KMS-11 (cell line): Measurements from ENCODE around the gene PDHB.

Experiments
- H2AFZ ChIP-seq: fragments of 200-600 bp; sonication (generic); 2 replicates; pipeline ENCODE4 v1.6.1; 2016; ENCODE audit warnings: antibody characterized with exemption, mixed run types, low read depth
- H3K27ac ChIP-seq: fragments of 200-600 bp; sonication (generic); 2 replicates; pipeline ENCODE4 v1.6.1; 2016; ENCODE audit warnings: mild to moderate bottlenecking, mixed run types
- H3K27me3 ChIP-seq: fragments of 200-600 bp; sonication (generic); 2 replicates; pipeline ENCODE4 v1.6.1; 2017; ENCODE audit warnings: mild to moderate bottlenecking, low read depth, mixed run types, moderate library complexity; ENCODE audit not compliant: insufficient read depth
- H3K36me3 ChIP-seq: fragments of 200-600 bp; sonication (generic); 2 replicates; pipeline ENCODE4 v1.6.1; 2017; ENCODE audit warnings: mild to moderate bottlenecking, mixed run types; ENCODE audit not compliant: insufficient read depth
- H3K4me1 ChIP-seq: fragments of 200-600 bp; sonication (generic); 2 replicates; pipeline ENCODE4 v1.6.1; 2016; ENCODE audit warnings: mild to moderate bottlenecking, low read depth, mixed run types; ENCODE audit not compliant: poor library complexity, severe bottlenecking
- H3K4me2 ChIP-seq: fragments of 200-600 bp; sonication (generic); 2 replicates; pipeline ENCODE4 v1.7.0; 2016; ENCODE audit warnings: mild to moderate bottlenecking, mixed run types
- H3K4me3 ChIP-seq: fragments of 200-600 bp; sonication (generic); IDR thresholded peaks from 2 replicates; pipeline ENCODE4 v1.6.1; 2017; ENCODE audit warnings: low read depth, low read length, mixed read lengths; ENCODE audit not compliant: insufficient read depth
- H3K79me2 ChIP-seq: fragments of 200-600 bp; sonication (generic); 2 replicates; pipeline ENCODE4 v1.6.1; 2016; ENCODE audit warnings: low read depth, mixed run types; ENCODE audit not compliant: insufficient read depth
- H3K9ac ChIP-seq: fragments of 200-600 bp; sonication (generic); 2 replicates; pipeline ENCODE4 v1.6.1; 2016; ENCODE audit warnings: mild to moderate bottlenecking, mixed run types
- H4K20me1 ChIP-seq: fragments of 200-600 bp; sonication (generic); 2 replicates; pipeline ENCODE4 v1.6.1; 2016; ENCODE audit warnings: mild to moderate bottlenecking, mixed run types; ENCODE audit not compliant: insufficient read depth
- TF ChIP-seq, protein P1 (sequence below): fragments of 200-600 bp; sonication (generic); conservative IDR thresholded peaks from 2 replicates; pipeline ENCODE4 v1.6.1; 2017; ENCODE audit warnings: low read depth, mild to moderate bottlenecking, antibody characterized with exemption, low read length, moderate library complexity, mixed read lengths

Gene PDHB

DNA sequence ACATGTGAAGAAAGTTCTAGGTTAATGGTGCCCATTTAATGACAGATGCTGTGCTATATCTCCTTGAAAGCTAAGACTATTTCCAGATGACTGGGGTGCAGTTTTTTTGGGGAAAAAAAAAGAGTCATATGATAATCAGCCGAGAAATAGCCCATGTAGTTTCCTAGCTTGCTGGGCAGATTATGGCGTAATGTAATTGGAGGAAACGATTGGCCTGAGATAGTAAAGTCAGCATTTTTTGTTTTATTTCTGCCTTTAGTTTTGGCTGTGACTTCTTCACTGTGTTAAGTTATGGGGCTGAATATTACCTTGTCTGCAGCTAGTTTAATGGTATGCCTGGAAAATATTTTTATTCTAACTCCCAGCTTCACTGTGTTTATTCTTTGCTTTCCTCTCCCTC lies 24.0 kb downstream of the PDHB start:
- H4K20me1 ChIP-seq: no peaks in the 10 kb centered on the region

DNA sequence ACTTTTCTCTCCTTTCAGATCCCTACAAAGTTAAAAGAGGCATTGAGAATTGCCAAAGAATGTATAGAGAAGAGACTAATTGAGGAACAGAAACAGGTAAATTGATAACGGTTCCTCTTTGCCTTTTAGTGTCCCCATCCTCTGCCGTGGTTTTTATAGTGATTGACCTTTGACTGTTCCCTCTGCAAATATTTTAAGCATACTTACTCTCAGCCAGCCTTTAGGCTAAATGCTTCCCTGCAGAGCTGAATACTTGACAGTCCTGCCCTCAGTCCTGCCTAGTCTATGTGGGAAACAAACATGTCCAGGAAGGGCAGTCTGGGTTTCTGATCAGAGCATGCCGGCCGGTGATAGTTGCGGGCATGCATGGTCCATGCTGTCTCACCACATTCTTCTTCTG lies 24.7 kb downstream of the PDHB start:
- Histone ChIP-seq H2AFZ (no peak overlapping the region), H3K4me2 (no peak overlapping the region), H3K79me2 (no peaks in the 10 kb centered on the region), H3K27me3 (no peaks in the 10 kb centered on the region), H3K4me1 (no peaks in the 10 kb centered on the region), H3K27ac (no peak overlapping the region), H3K9ac (no peak overlapping the region), H4K20me1 (no peaks in the 10 kb centered on the region), H3K4me3 (no peak overlapping the region), H3K36me3 (no peaks in the 10 kb centered on the region)
- TF ChIP-seq, protein P1, sequence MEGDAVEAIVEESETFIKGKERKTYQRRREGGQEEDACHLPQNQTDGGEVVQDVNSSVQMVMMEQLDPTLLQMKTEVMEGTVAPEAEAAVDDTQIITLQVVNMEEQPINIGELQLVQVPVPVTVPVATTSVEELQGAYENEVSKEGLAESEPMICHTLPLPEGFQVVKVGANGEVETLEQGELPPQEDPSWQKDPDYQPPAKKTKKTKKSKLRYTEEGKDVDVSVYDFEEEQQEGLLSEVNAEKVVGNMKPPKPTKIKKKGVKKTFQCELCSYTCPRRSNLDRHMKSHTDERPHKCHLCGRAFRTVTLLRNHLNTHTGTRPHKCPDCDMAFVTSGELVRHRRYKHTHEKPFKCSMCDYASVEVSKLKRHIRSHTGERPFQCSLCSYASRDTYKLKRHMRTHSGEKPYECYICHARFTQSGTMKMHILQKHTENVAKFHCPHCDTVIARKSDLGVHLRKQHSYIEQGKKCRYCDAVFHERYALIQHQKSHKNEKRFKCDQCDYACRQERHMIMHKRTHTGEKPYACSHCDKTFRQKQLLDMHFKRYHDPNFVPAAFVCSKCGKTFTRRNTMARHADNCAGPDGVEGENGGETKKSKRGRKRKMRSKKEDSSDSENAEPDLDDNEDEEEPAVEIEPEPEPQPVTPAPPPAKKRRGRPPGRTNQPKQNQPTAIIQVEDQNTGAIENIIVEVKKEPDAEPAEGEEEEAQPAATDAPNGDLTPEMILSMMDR: no peak

More for the DNA sequence above, 24.0 kb downstream of the PDHB start:
- H3K27ac ChIP-seq: no peak overlapping the region
- no peaks in the 10 kb centered on the region for H3K4me1 ChIP-seq
- H3K4me2 ChIP-seq: no peak overlapping the region
- no peak overlapping the region for H2AFZ ChIP-seq
- H3K4me3 ChIP-seq: no peak overlapping the region
- TF ChIP-seq, protein P1: no peak
- no peaks in the 10 kb centered on the region for H3K79me2 ChIP-seq
- H3K27me3 ChIP-seq: no peaks in the 10 kb centered on the region
- no peaks in the 10 kb centered on the region for H3K36me3 ChIP-seq
- H3K9ac ChIP-seq: no peak overlapping the region

DNA sequence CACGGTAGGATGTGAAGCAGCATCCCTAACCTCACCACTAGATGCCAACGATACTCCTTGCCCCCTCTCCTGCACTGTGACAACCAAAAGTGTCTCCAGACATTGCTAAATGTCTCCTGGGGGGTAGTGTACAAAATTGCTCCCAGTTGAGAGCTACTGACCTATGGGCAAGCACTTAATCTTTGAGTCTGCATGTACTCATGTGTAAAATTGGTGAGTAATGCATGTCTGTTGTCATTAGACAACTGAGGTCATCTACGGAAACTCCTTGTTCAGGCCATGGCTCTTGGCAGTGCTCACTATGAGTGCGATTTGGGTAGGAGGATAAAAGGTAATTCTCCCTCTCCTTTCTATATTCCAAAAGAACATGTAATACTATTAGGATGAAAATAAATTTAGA lies 29.2 kb downstream of the PDHB start:
- no peaks in the 10 kb centered on the region for H3K79me2 ChIP-seq
- no peak overlapping the region for H2AFZ ChIP-seq
- no peaks in the 10 kb centered on the region for H3K4me1 ChIP-seq
- H3K36me3 ChIP-seq: no peaks in the 10 kb centered on the region
- H3K9ac ChIP-seq: no peak overlapping the region
- H3K4me3 ChIP-seq: no peak overlapping the region
- H4K20me1 ChIP-seq: no peaks in the 10 kb centered on the region
- no peaks in the 10 kb centered on the region for H3K27me3 ChIP-seq
- H3K4me2 ChIP-seq: no peak overlapping the region
- TF ChIP-seq, protein P1: no peak
- H3K27ac ChIP-seq: no peak overlapping the region

DNA sequence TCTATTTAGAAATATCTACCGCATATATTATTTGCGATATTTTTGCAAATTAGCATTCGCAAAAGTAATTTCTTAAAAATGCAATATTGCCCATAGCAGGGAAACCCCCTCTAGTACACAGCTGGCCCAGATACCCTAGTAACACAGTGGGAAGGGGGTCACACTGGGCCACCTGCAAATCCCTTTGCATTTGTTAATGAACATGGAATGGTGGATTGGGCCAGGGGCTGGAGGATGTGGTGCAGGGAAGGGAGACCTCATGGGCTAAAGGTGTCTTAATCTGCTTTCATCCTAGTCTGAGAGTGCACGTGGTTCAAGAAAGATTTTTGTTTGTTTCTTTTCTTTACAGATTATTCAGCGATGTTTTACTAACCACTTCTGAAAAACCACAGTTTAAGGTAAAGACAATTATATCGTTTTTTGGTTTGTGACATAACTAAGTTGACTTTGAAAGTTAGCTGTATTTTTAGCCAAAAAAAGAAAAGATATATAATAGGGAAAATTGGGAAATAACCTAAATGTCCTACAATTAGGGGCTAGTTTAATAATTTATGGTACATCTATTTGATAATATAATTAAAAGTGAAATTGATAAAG lies 30.0 kb downstream of the PDHB start:
- no peak overlapping the region for H3K4me2 ChIP-seq
- H3K27ac ChIP-seq: no peak overlapping the region
- H4K20me1 ChIP-seq: no peaks in the 10 kb centered on the region

More for the DNA sequence above, 30.0 kb downstream of the PDHB start:
- H3K36me3 ChIP-seq: no peaks in the 10 kb centered on the region
- H3K4me1 ChIP-seq: no peaks in the 10 kb centered on the region
- no peak overlapping the region for H2AFZ ChIP-seq
- TF ChIP-seq, protein P1: no peak
- H3K79me2 ChIP-seq: no peaks in the 10 kb centered on the region
- H3K9ac ChIP-seq: no peak overlapping the region
- no peak overlapping the region for H3K4me3 ChIP-seq
- no peaks in the 10 kb centered on the region for H3K27me3 ChIP-seq
